PC-3 (cell line): ENCODE measurements around the gene PRR5L. TPM values are rescaled to one million over a fixed set of nuclear protein-coding genes. Genes with fewer than 3 reads are reported as not detected.
A peak's percentile ranks its signal among the peaks of the same experiment; 100 is the strongest.

ENCODE experiments used
- ATAC-seq: fragments of 200-7000 bp; cut with Tn5 transposase; 2 replicates; pipeline ENCODE4 v1.9.1; 2020; ENCODE audit warnings: mild to moderate bottlenecking, moderate library complexity
- BruUV-seq: library from RNA; stranded (reverse); fragments of 400-500 nt; replicated peaks from 2 replicates; lab custom pipeline; 2021; lab: Mats Ljungman, UMichigan
- CTCF ChIA-PET: fragments of 300-600 bp; sonication (Branson Sonifier 250); formaldehyde crosslinking; loops from one replicate; lab custom pipeline; 2022; ENCODE audit warnings: antibody characterized with exemption; lab: Charles Lee
- POLR2A ChIA-PET: fragments of 300-600 bp; sonication (Branson Sonifier 250); formaldehyde crosslinking; loops from one replicate; lab custom pipeline; 2022; ENCODE audit warnings: antibody characterized with exemption; ENCODE audit not compliant: unreplicated experiment; lab: Charles Lee
- DNase-seq: peaks from one replicate; pipeline ENCODE4 v3.0.0-alpha.2; 2015
- H2AFZ ChIP-seq: fragments of 300-600 bp; sonication (generic); 2 replicates; pipeline ENCODE4 v1.6.0; 2016; ENCODE audit warnings: antibody characterized with exemption, low read length
- H3F3A ChIP-seq: fragments of 300-600 bp; sonication (generic); one replicate; pipeline ENCODE4 v1.6.0; 2017; ENCODE audit warnings: antibody characterized with exemption, low read length, control low read depth, mild to moderate bottlenecking; ENCODE audit not compliant: unreplicated experiment
- H3K27ac ChIP-seq: fragments of 300-600 bp; sonication (generic); 2 replicates; pipeline ENCODE4 v1.5.1; 2016; ENCODE audit warnings: mild to moderate bottlenecking, low read length
- H3K27me3 ChIP-seq: fragments of 300-600 bp; sonication (generic); 2 replicates; pipeline ENCODE4 v1.6.1; 2016; ENCODE audit warnings: low read length, mixed read lengths
- H3K36me3 ChIP-seq: fragments of 300-600 bp; sonication (generic); 2 replicates; pipeline ENCODE4 v1.6.1; 2016; ENCODE audit warnings: low read depth, mixed run types, low read length, mixed read lengths
- H3K4me1 ChIP-seq: fragments of 300-600 bp; sonication (generic); 2 replicates; pipeline ENCODE4 v1.5.1; 2016; ENCODE audit warnings: low read length; ENCODE audit not compliant: insufficient read depth
- H3K4me2 ChIP-seq: fragments of 300-600 bp; sonication (generic); 2 replicates; pipeline ENCODE4 v1.6.0; 2016; ENCODE audit warnings: low read length
- H3K4me3 ChIP-seq: fragments of 300-600 bp; sonication (generic); 2 replicates; pipeline ENCODE4 v1.5.1; 2016; ENCODE audit warnings: mild to moderate bottlenecking, low read length, mixed read lengths
- H3K79me2 ChIP-seq: fragments of 300-600 bp; sonication (generic); 2 replicates; pipeline ENCODE4 v1.6.1; 2017; ENCODE audit warnings: low read length, mixed read lengths
- H3K9ac ChIP-seq: fragments of 300-600 bp; sonication (generic); 2 replicates; pipeline ENCODE4 v1.6.0; 2016; ENCODE audit warnings: mild to moderate bottlenecking, low read length
- H3K9me2 ChIP-seq: fragments of 300-600 bp; sonication (generic); replicated peaks from 2 replicates; pipeline ENCODE4 v1.6.1; 2016; ENCODE audit warnings: mixed run types, low read length, mixed read lengths
- H3K9me3 ChIP-seq: fragments of 300-600 bp; sonication (generic); 2 replicates; pipeline ENCODE4 v1.6.1; 2016; ENCODE audit warnings: low read length, mixed read lengths
- H4K20me1 ChIP-seq: fragments of 300-600 bp; sonication (generic); 2 replicates; pipeline ENCODE4 v1.6.1; 2016; ENCODE audit warnings: low read length, mixed read lengths
- CTCF ChIP-seq: fragments of 300-600 bp; sonication (generic); conservative IDR thresholded peaks from 2 replicates; pipeline ENCODE4 v1.5.1; 2017; ENCODE audit warnings: antibody characterized with exemption, low read depth, mild to moderate bottlenecking, low read length
- EZH2 ChIP-seq: fragments of 300-600 bp; sonication (generic); IDR thresholded peaks from one replicate; pipeline ENCODE4 v1.6.1; 2017; ENCODE audit warnings: antibody characterized with exemption, mild to moderate bottlenecking, low read length; ENCODE audit not compliant: unreplicated experiment
- EZH2phosphoT487 ChIP-seq: fragments of 300-600 bp; sonication (generic); IDR thresholded peaks from 2 replicates; pipeline ENCODE4 v1.6.1; 2018; ENCODE audit warnings: mild to moderate bottlenecking, antibody characterized with exemption, low read length, borderline replicate concordance
- intact Hi-C: fragments of 100-400 bp; cut with micrococcal nuclease; formaldehyde crosslinking; loops from 2 replicates; pipeline ENCODE4 v1.9.0; 2023
- total RNA-seq: library from RNA; depleted of rRNA; stranded (reverse); fragments of >200 nt; gene quantifications from 2 replicates; pipeline ENCODE4 v1.2.3, GENCODE V29; 2014

The PRR5L gene
- total RNA-seq, 1 experiment from 2014 or later: 4.7 TPM

- no peaks in the 10 kb centered on the region for H3K79me2 ChIP-seq
- H3K27me3 ChIP-seq: no peaks in the 10 kb centered on the region
- no peak for ATAC-seq
- H3K9ac ChIP-seq: no peak overlapping the region
- no peak overlapping the region for H3K27ac ChIP-seq
- intact Hi-C loops: loop anchor here (5.0 kb wide), 1 partner anchor 198 kb away; no protein-coding TSS in a partner anchor
- H3K4me2 ChIP-seq: no peak overlapping the region
- no TSS peak for BruUV-seq
- no peaks in the 10 kb centered on the region for H3K9me2 ChIP-seq
- no peaks in the 10 kb centered on the region for H4K20me1 ChIP-seq
- H3K9me3 ChIP-seq: no peaks in the 10 kb centered on the region
- no peaks in the 10 kb centered on the region for H3K4me1 ChIP-seq
- ChIA-PET POLR2A (no interaction called here), CTCF (no interaction called here)
- DNase-seq: no peak
- TF ChIP-seq EZH2phosphoT487 (no peak), EZH2 (no peak), CTCF (no peak)
- H3F3A ChIP-seq: no peaks in the 10 kb centered on the region
- H3K4me3 ChIP-seq: no peak overlapping the region
- H3K36me3 ChIP-seq: peaks cover 19% of the 10 kb centered on the region; the same call in 1 of the 2 replicates
- no peak overlapping the region for H2AFZ ChIP-seq
Observed at GRCh38 chr11:36490026-36490806, 194.1 kb downstream of the PRR5L start.

- intact Hi-C loops: loop anchor here (1.0 to 5.0 kb wide), 2 partner anchors 186 to 201 kb away; no protein-coding TSS in a partner anchor
- H4K20me1 ChIP-seq: no peaks in the 10 kb centered on the region
- no peaks in the 10 kb centered on the region for H3F3A ChIP-seq
- H3K4me3 ChIP-seq: no peak overlapping the region
- BruUV-seq: no TSS peak
- no peaks in the 10 kb centered on the region for H3K9me2 ChIP-seq
- CTCF ChIA-PET: interaction anchor here (0.5 to 1.4 kb wide), 7 partner anchors 9 to 680 kb away, joined by 3 to 17 read pairs (median 7); partner anchors contain the start of gene TRAF6
- POLR2A ChIA-PET: no interaction called here
- no peak overlapping the region for H3K27ac ChIP-seq
- ATAC-seq (peak; percentile 67), DNase-seq (peak; percentile 66)
- no peaks in the 10 kb centered on the region for H3K4me1 ChIP-seq
- no peaks in the 10 kb centered on the region for H3K79me2 ChIP-seq
- no peak overlapping the region for H2AFZ ChIP-seq
- H3K9me3 ChIP-seq: no peaks in the 10 kb centered on the region
- no peak overlapping the region for H3K9ac ChIP-seq
- H3K36me3 ChIP-seq: peaks cover 27% of the 10 kb centered on the region
- H3K4me2 ChIP-seq: no peak overlapping the region
- no peaks in the 10 kb centered on the region for H3K27me3 ChIP-seq
- TF ChIP-seq EZH2phosphoT487: no peak
- TF ChIP-seq EZH2: no peak
- TF ChIP-seq CTCF: peak; percentile 85
Observed at GRCh38 chr11:36492724-36493304, 196.7 kb downstream of the PRR5L start.
